Astrocyte (in vitro differentiated cells and primary cell): ENCODE data around the gene INPP5E. TPM values are rescaled to one million over a fixed set of nuclear protein-coding genes. Genes with fewer than 3 reads are reported as not detected.

Source experiments
- DNase-seq: peaks from one replicate; pipeline ENCODE4 v3.0.0-alpha.2; 2010; ENCODE audit warnings: low read depth
- FAIRE-seq: peaks from 2 replicates; lab custom pipeline; 2011; peaks lifted over from hg19 to GRCh38; lab: Jason Lieb, UNC
- H2AFZ ChIP-seq: 2 replicates; pipeline ENCODE4 v1.6.0; 2012; ENCODE audit warnings: low read depth, low read length, inconsistent platforms
- H3K27ac ChIP-seq: 2 replicates; pipeline ENCODE4 v1.5.1; 2011; ENCODE audit warnings: low read depth, low read length, inconsistent platforms
- H3K27me3 ChIP-seq: 2 replicates; pipeline ENCODE4 v1.6.0; 2011; ENCODE audit warnings: low read length, inconsistent platforms; ENCODE audit not compliant: insufficient read depth
- H3K36me3 ChIP-seq: 2 replicates; pipeline ENCODE4 v1.5.1; 2011; ENCODE audit warnings: low read length, inconsistent platforms; ENCODE audit not compliant: insufficient read depth
- H3K4me1 ChIP-seq: 2 replicates; pipeline ENCODE4 v1.5.1; 2011; ENCODE audit warnings: low read length, inconsistent platforms; ENCODE audit not compliant: insufficient read depth
- H3K4me2 ChIP-seq: 2 replicates; pipeline ENCODE4 v1.6.0; 2012; ENCODE audit warnings: low read length, inconsistent platforms
- H3K4me3 ChIP-seq: 2 replicates; pipeline ENCODE4 v1.5.1; 2011; ENCODE audit warnings: low read depth, mild to moderate bottlenecking, low read length, inconsistent platforms; ENCODE audit not compliant: insufficient read depth
- H3K79me2 ChIP-seq: 2 replicates; pipeline ENCODE4 v1.6.0; 2012; ENCODE audit warnings: mild to moderate bottlenecking, low read length, inconsistent platforms; ENCODE audit not compliant: insufficient read depth
- H3K9ac ChIP-seq: 2 replicates; pipeline ENCODE4 v1.6.0; 2012; ENCODE audit warnings: mild to moderate bottlenecking, low read length, inconsistent platforms
- H3K9me3 ChIP-seq: 2 replicates; pipeline ENCODE4 v1.5.1; 2012; ENCODE audit warnings: low read depth, mild to moderate bottlenecking, low read length, inconsistent platforms; ENCODE audit not compliant: insufficient read depth
- H4K20me1 ChIP-seq: 2 replicates; pipeline ENCODE4 v1.6.0; 2012; ENCODE audit warnings: low read length, inconsistent platforms; ENCODE audit not compliant: insufficient read depth
- H3K27ac Mint-ChIP-seq: one replicate; pipeline ENCODE4 v1.8.0; 2021; ENCODE audit warnings: mild to moderate bottlenecking, mixed read lengths; ENCODE audit not compliant: unreplicated experiment
- H3K27me3 Mint-ChIP-seq: one replicate; pipeline ENCODE4 v1.8.0; 2021; ENCODE audit warnings: low read depth, mixed read lengths; ENCODE audit not compliant: unreplicated experiment
- H3K36me3 Mint-ChIP-seq: one replicate; pipeline ENCODE4 v1.8.0; 2021; ENCODE audit warnings: low read depth, mixed read lengths; ENCODE audit not compliant: unreplicated experiment
- H3K4me1 Mint-ChIP-seq: one replicate; pipeline ENCODE4 v1.8.0; 2021; ENCODE audit warnings: low read depth, mixed read lengths; ENCODE audit not compliant: unreplicated experiment
- H3K4me3 Mint-ChIP-seq: one replicate; pipeline ENCODE4 v1.8.0; 2021; ENCODE audit warnings: mild to moderate bottlenecking, moderate library complexity, mixed read lengths; ENCODE audit not compliant: unreplicated experiment
- H3K9me3 Mint-ChIP-seq: one replicate; pipeline ENCODE4 v1.8.0; 2021; ENCODE audit warnings: mild to moderate bottlenecking, mixed read lengths; ENCODE audit not compliant: unreplicated experiment
- EZH2 ChIP-seq: IDR thresholded peaks from 2 replicates; pipeline ENCODE4 v1.6.1; 2012; ENCODE audit warnings: mild to moderate bottlenecking, low read length, inconsistent platforms; ENCODE audit not compliant: insufficient read depth
- total RNA-seq: library from RNA; stranded (reverse); gene quantifications from 2 replicates; pipeline ENCODE4 v1.2.1, GENCODE V29; 2021
- TF ChIP-seq, protein P1 (sequence below): IDR thresholded peaks from 2 replicates; pipeline ENCODE4 v1.5.1; 2011; ENCODE audit warnings: low read depth, mild to moderate bottlenecking, inconsistent platforms, low read length, moderate library complexity; ENCODE audit not compliant: insufficient read depth

INPP5E gene
- total RNA-seq, 1 donor from 2014 or later = 13.2 TPM

DNA sequence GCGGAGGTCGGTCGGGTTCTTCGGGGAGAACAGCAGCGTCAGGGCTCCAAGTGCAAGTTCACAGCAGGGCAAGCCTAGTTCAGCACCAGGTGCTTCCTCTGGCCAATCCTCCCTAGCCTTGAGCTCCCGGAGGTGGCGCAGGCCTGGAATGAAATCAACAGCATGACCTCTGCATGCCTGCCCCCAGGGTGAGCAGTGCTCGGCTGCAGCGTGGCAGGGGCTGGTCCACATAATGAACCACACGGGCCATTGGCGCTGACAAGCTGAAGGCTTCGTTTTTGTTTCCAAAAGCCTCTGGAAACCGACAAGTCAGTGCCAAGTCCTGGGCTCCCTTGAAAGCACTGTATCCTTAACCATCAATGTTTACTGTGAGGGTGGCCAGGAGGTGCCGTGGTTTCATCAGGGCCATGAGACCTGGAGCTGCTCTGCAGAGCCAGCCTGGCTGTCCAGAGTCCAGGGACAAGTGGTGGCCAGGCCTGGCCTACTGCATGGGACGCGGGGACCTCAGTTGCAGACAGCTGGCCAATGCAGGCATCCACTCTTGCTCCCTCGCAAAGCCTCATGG is 2.1 kb upstream of the INPP5E start:
- peak overlapping the region; percentile 35 for H3K4me3 Mint-ChIP-seq
- FAIRE-seq = no peak

DNA sequence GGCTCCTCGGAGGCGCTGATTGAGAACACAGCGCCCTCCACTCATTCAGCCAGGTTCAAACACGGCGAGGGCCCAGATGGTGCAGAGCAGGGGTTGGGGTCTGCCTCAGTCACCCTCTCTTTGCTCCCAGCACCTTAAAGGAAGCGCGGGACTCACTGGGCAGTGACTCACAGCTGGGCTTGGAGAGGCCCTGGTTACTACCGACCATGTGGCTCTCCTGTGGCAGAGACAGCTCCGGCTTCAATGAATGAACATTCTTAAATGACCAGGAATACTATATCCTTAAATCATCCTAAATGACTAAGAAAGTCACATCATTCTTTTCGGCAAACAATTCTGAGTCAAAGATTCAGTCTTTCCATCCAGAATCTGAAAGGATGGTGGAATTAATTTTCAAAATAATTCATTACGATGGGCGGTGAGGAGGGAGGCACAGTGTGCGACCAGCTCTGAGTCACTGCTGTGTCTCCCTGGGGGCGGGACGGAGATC is 1.6 kb upstream of the INPP5E start:
- H3K9me3 Mint-ChIP-seq = no peaks in the 10 kb centered on the region
- Histone ChIP-seq H3K4me3 (no peak overlapping the region), H3K36me3 (peaks cover 32% of the 10 kb centered on the region), H3K4me1 (peaks cover 38% of the 10 kb centered on the region), H3K4me2 (peak overlapping the region; percentile 78), H3K79me2 (peaks cover 40% of the 10 kb centered on the region), H3K27ac (peak overlapping the region; percentile 69), H3K9me3 (no peaks in the 10 kb centered on the region), H3K27me3 (no peaks in the 10 kb centered on the region), H3K9ac (peak overlapping the region; percentile 53), H4K20me1 (peaks cover 78% of the 10 kb centered on the region), H2AFZ (no peak overlapping the region)
- FAIRE-seq = no peak
- peaks cover 5% of the 10 kb centered on the region for H3K36me3 Mint-ChIP-seq
- H3K4me3 Mint-ChIP-seq = peak overlapping the region; percentile 76
- no peak overlapping the region for H3K27ac Mint-ChIP-seq
- H3K4me1 Mint-ChIP-seq = peaks cover 24% of the 10 kb centered on the region
- TF ChIP-seq, protein P1, sequence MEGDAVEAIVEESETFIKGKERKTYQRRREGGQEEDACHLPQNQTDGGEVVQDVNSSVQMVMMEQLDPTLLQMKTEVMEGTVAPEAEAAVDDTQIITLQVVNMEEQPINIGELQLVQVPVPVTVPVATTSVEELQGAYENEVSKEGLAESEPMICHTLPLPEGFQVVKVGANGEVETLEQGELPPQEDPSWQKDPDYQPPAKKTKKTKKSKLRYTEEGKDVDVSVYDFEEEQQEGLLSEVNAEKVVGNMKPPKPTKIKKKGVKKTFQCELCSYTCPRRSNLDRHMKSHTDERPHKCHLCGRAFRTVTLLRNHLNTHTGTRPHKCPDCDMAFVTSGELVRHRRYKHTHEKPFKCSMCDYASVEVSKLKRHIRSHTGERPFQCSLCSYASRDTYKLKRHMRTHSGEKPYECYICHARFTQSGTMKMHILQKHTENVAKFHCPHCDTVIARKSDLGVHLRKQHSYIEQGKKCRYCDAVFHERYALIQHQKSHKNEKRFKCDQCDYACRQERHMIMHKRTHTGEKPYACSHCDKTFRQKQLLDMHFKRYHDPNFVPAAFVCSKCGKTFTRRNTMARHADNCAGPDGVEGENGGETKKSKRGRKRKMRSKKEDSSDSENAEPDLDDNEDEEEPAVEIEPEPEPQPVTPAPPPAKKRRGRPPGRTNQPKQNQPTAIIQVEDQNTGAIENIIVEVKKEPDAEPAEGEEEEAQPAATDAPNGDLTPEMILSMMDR = no peak
- TF ChIP-seq EZH2 = no peak
- H3K27me3 Mint-ChIP-seq = no peaks in the 10 kb centered on the region
- DNase-seq = peak; percentile 75

More for the DNA sequence above, 2.1 kb upstream of the INPP5E start:
- Histone ChIP-seq H3K9me3 (no peaks in the 10 kb centered on the region), H3K27ac (peak overlapping the region; percentile 69), H3K4me2 (peak overlapping the region; percentile 78), H3K36me3 (peaks cover 37% of the 10 kb centered on the region), H3K4me3 (no peak overlapping the region), H4K20me1 (peaks cover 77% of the 10 kb centered on the region), H3K27me3 (no peaks in the 10 kb centered on the region), H3K79me2 (peaks cover 38% of the 10 kb centered on the region), H3K4me1 (peaks cover 38% of the 10 kb centered on the region), H3K9ac (peak overlapping the region; percentile 53), H2AFZ (no peak overlapping the region)
- H3K4me1 Mint-ChIP-seq = peaks cover 20% of the 10 kb centered on the region
- no peak for DNase-seq
- H3K36me3 Mint-ChIP-seq = peaks cover 8% of the 10 kb centered on the region
- TF ChIP-seq EZH2 = no peak
- no peaks in the 10 kb centered on the region for H3K27me3 Mint-ChIP-seq
- H3K9me3 Mint-ChIP-seq = no peaks in the 10 kb centered on the region
- H3K27ac Mint-ChIP-seq = no peak overlapping the region

DNA sequence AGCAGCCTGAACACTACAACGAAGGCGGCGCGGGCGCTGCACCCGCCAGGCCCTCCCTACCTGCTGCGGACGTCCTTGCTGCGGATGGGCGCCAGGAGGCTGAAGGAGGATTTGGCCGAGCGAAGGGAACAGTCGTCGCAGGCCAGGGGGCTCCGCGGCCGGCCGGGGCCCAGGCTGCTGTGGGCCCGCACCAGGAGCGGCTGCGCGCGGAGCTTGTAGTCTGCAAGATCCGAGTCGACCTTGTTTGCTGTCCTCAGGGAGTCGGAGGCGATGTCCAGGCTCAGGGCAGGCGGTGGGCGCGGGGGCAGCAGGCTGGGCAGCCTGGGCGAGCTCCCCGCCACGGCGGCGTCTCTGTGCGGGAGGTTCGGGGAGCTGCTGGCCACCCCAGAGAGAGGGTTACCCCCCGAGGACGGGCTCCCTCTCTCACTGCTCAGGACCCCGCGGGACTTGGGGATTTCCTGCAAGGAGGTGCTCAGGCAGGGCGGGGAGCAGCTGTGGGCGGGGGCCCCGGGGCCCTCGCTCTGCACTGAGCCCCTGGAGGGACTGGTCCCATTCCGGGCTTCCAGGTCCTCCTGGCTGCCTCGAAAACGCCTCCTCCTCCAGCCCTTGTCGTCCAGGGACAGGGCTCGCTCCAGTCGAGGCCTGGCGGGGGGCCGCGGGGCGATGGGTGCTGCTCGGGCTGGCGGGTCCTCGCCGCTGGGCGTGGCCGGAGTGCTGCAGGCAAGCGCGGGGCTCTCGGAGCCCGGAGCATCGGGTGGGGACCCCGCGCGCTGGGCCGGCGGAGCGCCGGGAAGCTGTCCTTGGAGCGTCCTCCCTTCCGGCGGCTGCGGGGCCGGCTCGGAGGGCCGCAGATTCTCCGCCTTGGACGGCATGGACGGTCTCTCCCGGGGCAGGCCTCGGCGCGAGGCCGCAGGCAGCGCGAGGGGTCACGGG is 831 bp downstream of the INPP5E start:
- Mint-ChIP-seq H3K4me1 (peaks cover 24% of the 10 kb centered on the region), H3K36me3 (peaks cover 8% of the 10 kb centered on the region), H3K9me3 (no peaks in the 10 kb centered on the region), H3K4me3 (peak overlapping the region; percentile 89), H3K27ac (no peak overlapping the region), H3K27me3 (no peaks in the 10 kb centered on the region)
- TF ChIP-seq EZH2 = no peak
- TF ChIP-seq, protein P1 = no peak
- peak overlapping the region; percentile 44 for H3K27ac ChIP-seq
- peaks cover 38% of the 10 kb centered on the region for H3K4me1 ChIP-seq
- no peak for FAIRE-seq
- H3K9me3 ChIP-seq = no peaks in the 10 kb centered on the region
- H3K4me2 ChIP-seq = peak overlapping the region; percentile 98
- H3K9ac ChIP-seq = peak overlapping the region; percentile 88
- H2AFZ ChIP-seq = peak overlapping the region; percentile 38
- H3K4me3 ChIP-seq = peak overlapping the region; percentile 69
- peaks cover 17% of the 10 kb centered on the region for H3K36me3 ChIP-seq
- peaks cover 62% of the 10 kb centered on the region for H3K79me2 ChIP-seq
- DNase-seq = no peak
- no peaks in the 10 kb centered on the region for H3K27me3 ChIP-seq
- peaks cover 84% of the 10 kb centered on the region for H4K20me1 ChIP-seq
